Measurements from ENCODE around the gene PPP6R1. TPM values are rescaled to one million over a fixed set of nuclear protein-coding genes. Genes with fewer than 3 reads are reported as not detected.

PPP6R1 gene
- total and polyA plus RNA-seq, 2 of the 13 experiments (the other 11 are each of a cell fraction or from before 2014, with no cell fraction given): 25.8 to 54.0 TPM

DNA sequence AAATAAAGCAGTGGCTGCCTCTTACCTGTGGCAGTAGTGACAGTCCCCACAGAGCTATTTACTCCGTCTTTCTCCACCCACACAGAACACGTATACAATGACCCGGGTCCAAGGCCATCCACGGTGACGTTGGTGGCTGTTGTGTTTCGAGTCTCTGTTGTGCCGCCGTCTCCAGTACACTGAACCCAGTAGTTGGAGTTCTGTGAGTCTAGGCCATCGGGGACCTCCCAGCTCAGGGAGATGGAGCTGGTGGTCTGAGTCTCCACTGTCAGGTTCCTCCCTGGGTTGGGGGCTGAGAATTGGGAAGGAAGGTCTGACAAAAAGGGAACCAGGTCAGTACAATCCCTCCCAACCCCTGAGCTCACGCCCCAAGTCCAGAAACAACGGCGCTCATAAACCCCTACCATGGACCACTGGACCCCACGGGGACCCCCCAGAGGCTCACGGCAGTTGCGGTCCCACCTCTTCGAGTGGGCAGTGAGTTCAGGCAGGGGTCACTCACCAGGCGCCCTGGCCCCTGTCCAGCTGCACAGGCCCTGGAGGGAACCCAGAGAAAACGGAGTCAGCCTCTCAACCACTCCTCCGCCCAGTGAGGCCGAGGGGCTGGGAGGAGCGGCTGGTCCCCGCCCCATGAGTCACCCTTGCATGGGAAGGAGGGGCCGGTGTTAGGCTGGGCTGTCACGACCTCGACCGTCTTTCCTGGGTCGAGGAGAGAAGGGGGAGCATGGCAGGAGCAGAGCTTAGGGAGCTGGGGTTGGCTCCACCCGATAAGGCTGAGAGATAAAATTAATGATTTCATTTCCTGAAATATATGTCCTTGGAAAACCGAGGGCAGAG is 51.9 kb downstream of the PPP6R1 start (continued):
- TF ChIP-seq SP2 (CRISPR knock-in tag; IDR thresholded peaks at IDR 0.05) (no peak), SP140L (CRISPR knock-in tag; IDR thresholded peaks at IDR 0.05; ENCODE audit: borderline replicate concordance) (no peak), ZKSCAN1 (IDR thresholded peaks at IDR 0.05; ENCODE audit: low read length) (no peak; the same call in 1 of the 2 replicates), HOXA7 (CRISPR knock-in tag; IDR thresholded peaks at IDR 0.05) (no peak), TAF15 (IDR thresholded peaks at IDR 0.05; ENCODE audit: low read depth, low read length, poor library complexity, severe bottlenecking) (no peak), GLI4 (CRISPR knock-in tag; IDR thresholded peaks at IDR 0.05; ENCODE audit: borderline replicate concordance) (peak; percentile 85; the same call in 1 of the 2 replicates), ZNF674 (CRISPR knock-in tag; IDR thresholded peaks at IDR 0.05; ENCODE audit: low read depth) (no peak), FOXK1 (CRISPR knock-in tag; IDR thresholded peaks at IDR 0.05; ENCODE audit: borderline replicate concordance, low read depth) (peak; percentile 79; the same call in 1 of the 2 replicates), RFX3 (CRISPR knock-in tag; IDR thresholded peaks at IDR 0.05) (no peak), SYNCRIP (IDR thresholded peaks at IDR 0.05; ENCODE audit: insufficient read depth, low read depth, low read length) (no peak), ELF4 (CRISPR knock-in tag; IDR thresholded peaks at IDR 0.05; ENCODE audit: borderline replicate concordance) (0 out of 2 replicates have a peak, but pooled peaks have one; percentile 60), ZNF510 (CRISPR knock-in tag; IDR thresholded peaks at IDR 0.05; ENCODE audit: low read depth) (no peak), NCOR1 (IDR thresholded peaks at IDR 0.05; ENCODE audit: borderline replicate concordance, low read length) (0 out of 2 replicates have a peak, but pooled peaks have one; percentile 51)
- TF ChIP-seq, protein P1, sequence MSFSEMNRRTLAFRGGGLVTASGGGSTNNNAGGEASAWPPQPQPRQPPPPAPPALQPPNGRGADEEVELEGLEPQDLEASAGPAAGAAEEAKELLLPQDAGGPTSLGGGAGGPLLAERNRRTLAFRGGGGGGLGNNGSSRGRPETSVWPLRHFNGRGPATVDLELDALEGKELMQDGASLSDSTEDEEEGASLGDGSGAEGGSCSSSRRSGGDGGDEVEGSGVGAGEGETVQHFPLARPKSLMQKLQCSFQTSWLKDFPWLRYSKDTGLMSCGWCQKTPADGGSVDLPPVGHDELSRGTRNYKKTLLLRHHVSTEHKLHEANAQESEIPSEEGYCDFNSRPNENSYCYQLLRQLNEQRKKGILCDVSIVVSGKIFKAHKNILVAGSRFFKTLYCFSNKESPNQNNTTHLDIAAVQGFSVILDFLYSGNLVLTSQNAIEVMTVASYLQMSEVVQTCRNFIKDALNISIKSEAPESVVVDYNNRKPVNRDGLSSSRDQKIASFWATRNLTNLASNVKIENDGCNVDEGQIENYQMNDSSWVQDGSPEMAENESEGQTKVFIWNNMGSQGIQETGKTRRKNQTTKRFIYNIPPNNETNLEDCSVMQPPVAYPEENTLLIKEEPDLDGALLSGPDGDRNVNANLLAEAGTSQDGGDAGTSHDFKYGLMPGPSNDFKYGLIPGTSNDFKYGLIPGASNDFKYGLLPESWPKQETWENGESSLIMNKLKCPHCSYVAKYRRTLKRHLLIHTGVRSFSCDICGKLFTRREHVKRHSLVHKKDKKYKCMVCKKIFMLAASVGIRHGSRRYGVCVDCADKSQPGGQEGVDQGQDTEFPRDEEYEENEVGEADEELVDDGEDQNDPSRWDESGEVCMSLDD (CRISPR knock-in tag; IDR thresholded peaks at IDR 0.05; ENCODE audit: borderline replicate concordance): no peak
- TF ChIP-seq, protein P2, sequence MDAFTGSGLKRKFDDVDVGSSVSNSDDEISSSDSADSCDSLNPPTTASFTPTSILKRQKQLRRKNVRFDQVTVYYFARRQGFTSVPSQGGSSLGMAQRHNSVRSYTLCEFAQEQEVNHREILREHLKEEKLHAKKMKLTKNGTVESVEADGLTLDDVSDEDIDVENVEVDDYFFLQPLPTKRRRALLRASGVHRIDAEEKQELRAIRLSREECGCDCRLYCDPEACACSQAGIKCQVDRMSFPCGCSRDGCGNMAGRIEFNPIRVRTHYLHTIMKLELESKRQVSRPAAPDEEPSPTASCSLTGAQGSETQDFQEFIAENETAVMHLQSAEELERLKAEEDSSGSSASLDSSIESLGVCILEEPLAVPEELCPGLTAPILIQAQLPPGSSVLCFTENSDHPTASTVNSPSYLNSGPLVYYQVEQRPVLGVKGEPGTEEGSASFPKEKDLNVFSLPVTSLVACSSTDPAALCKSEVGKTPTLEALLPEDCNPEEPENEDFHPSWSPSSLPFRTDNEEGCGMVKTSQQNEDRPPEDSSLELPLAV (CRISPR knock-in tag; conservative IDR thresholded peaks at IDR 0.05; ENCODE audit: low read depth): no peak
- TF ChIP-seq, protein P3, sequence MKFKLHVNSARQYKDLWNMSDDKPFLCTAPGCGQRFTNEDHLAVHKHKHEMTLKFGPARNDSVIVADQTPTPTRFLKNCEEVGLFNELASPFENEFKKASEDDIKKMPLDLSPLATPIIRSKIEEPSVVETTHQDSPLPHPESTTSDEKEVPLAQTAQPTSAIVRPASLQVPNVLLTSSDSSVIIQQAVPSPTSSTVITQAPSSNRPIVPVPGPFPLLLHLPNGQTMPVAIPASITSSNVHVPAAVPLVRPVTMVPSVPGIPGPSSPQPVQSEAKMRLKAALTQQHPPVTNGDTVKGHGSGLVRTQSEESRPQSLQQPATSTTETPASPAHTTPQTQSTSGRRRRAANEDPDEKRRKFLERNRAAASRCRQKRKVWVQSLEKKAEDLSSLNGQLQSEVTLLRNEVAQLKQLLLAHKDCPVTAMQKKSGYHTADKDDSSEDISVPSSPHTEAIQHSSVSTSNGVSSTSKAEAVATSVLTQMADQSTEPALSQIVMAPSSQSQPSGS (CRISPR knock-in tag; IDR thresholded peaks at IDR 0.05): peak; percentile 43
- TF ChIP-seq, protein P4, sequence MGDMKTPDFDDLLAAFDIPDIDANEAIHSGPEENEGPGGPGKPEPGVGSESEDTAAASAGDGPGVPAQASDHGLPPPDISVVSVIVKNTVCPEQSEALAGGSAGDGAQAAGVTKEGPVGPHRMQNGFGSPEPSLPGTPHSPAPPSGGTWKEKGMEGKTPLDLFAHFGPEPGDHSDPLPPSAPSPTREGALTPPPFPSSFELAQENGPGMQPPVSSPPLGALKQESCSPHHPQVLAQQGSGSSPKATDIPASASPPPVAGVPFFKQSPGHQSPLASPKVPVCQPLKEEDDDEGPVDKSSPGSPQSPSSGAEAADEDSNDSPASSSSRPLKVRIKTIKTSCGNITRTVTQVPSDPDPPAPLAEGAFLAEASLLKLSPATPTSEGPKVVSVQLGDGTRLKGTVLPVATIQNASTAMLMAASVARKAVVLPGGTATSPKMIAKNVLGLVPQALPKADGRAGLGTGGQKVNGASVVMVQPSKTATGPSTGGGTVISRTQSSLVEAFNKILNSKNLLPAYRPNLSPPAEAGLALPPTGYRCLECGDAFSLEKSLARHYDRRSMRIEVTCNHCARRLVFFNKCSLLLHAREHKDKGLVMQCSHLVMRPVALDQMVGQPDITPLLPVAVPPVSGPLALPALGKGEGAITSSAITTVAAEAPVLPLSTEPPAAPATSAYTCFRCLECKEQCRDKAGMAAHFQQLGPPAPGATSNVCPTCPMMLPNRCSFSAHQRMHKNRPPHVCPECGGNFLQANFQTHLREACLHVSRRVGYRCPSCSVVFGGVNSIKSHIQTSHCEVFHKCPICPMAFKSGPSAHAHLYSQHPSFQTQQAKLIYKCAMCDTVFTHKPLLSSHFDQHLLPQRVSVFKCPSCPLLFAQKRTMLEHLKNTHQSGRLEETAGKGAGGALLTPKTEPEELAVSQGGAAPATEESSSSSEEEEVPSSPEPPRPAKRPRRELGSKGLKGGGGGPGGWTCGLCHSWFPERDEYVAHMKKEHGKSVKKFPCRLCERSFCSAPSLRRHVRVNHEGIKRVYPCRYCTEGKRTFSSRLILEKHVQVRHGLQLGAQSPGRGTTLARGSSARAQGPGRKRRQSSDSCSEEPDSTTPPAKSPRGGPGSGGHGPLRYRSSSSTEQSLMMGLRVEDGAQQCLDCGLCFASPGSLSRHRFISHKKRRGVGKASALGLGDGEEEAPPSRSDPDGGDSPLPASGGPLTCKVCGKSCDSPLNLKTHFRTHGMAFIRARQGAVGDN (CRISPR knock-in tag; IDR thresholded peaks at IDR 0.05): peak; percentile 93
- TF ChIP-seq, protein P5, sequence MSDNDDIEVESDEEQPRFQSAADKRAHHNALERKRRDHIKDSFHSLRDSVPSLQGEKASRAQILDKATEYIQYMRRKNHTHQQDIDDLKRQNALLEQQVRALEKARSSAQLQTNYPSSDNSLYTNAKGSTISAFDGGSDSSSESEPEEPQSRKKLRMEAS (IDR thresholded peaks at IDR 0.05): peak; percentile 62; the same call in 1 of the 2 replicates
